Raji (cell line): ENCODE results near the gene GATA6.

ENCODE experiments used
- POLR2A ChIP-seq: IDR thresholded peaks from 2 replicates; pipeline ENCODE4 v1.6.1; 2011; ENCODE audit warnings: low read depth, low read length, control low read depth; ENCODE audit not compliant: insufficient read depth

Gene GATA6

DNA sequence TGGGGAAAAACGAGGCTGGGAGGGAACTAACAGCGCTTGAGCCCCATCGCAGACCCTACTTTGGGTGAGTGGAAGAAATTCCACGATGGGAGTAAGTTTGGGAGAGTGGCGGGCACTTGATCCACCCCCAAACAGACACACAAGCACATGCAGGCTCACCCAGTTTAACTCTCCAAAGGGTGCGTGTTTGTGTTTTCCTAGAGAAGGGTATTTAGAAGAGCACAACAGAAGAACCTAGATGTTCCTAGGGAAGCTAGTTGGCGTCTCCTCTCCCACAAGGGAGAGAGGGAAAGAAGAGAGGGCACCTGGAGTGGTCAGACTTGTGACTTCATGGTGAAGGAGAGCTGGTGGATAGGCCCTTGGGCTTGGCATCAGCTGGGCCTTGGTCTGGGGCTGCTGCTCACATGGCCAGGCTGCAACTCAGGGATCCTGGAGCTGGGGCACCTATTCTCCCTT lies 3.2 kb downstream of the GATA6 start:
- TF ChIP-seq POLR2A = no peak

DNA sequence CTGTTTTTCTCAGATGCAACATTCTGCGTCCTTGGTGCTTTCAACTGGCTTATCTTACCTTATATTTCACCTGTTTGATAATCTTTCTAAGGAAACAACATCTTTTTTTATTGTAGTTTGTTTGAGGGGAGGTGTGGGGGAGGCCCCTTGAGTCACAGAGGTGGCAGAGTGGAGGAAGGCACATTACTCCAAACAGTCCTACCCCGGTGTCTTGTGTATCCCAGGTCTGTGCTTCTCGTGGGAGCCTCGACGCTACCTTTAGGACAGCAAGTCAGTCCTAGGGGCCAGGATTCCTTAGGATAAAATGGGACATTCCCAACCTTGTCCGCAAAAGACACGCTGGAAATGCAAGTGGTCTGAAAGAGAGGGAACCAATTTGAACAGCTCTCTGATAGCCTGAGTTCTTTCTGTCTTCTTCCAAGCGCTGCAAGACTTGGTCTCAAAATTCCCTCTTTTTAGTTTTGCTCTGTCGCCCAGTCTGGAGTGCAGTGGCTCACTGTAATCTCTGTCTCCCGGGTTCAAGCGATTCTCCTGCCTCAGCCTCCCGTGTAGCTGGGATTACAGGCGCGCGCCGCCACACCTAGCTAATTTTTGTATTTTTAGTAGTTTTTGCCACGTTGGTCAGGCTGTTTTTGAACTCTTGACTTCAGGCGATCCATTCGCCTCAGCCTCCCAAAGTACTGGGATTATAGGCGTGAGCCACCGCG lies 4.0 kb downstream of the GATA6 start:
- no peak for TF ChIP-seq POLR2A

DNA sequence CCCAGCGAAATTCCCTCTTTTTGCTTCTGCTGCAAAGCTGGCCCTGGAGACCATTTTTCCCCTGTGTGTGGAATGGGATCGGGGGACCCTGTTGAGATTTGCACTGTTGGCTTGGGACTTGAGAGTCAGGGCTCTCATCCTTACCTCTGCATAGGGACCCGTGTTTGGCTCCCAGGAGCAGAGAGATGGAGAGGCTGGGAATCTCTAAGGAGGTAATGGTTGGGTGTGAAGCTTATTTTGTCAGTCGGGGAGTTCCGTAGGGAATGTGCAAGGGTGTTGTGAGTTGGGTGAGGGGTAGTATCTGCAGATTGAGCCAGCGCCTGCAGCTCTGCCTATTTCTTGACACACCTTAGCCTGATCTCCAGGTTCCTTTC lies 4.5 kb downstream of the GATA6 start:
- TF ChIP-seq POLR2A = no peak

DNA sequence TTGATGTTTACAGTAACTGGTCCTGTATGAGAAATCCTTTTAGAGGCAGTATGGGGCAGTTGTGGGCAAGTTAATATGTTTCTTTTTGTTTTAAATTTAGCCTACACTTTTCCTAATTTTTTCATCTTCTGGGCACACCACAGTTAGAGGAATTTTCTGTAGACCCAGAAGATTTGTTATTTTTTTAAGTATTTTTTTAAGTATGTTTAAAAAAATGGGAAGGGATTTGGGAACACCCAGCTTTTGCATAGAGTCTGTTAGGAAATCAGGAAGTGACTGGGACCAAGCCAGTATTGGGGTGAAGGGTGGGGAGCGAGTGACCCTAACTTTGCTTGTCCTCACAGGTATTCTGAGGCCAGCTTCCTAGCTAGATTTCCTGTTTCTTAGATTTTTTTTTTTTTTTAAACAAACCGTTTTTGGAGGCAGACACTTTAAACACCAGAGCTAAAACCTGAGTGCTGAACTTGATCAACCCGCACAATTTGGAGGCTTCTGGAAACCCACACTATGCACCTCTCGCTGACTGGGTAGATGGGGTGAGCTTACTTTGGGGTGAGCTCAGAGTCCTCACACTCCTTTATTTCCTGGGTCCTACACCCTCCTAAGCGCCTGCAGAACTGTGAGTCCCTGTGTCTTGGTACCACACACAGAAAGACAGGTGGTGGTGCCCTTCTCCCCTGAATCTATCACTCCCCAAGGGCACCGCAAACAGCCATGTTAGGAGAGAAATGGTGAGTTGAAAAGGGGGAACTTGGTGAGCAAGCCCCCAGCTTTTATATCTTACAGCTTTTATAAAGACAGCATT lies 5.2 kb downstream of the GATA6 start:
- TF ChIP-seq POLR2A = no peak

DNA sequence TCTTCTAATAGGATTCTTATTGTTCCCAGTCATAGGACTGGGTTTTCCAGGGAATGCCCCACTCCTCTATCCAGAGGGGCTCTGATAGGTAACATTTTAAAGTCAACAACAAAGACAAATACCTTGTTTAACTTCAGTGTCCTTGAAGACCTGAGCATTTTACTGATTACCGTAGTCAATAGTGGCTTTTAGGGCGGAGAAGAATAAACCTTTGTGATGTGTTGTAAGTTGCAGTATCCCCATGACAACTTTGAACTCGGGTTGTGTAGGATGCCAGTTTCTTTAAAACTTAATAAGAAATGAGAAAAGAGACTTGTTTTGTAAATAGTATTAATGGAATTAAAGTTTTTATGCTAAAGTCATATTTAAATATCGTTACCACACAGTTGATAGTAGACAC lies 6.0 kb downstream of the GATA6 start:
- TF ChIP-seq POLR2A = no peak

DNA sequence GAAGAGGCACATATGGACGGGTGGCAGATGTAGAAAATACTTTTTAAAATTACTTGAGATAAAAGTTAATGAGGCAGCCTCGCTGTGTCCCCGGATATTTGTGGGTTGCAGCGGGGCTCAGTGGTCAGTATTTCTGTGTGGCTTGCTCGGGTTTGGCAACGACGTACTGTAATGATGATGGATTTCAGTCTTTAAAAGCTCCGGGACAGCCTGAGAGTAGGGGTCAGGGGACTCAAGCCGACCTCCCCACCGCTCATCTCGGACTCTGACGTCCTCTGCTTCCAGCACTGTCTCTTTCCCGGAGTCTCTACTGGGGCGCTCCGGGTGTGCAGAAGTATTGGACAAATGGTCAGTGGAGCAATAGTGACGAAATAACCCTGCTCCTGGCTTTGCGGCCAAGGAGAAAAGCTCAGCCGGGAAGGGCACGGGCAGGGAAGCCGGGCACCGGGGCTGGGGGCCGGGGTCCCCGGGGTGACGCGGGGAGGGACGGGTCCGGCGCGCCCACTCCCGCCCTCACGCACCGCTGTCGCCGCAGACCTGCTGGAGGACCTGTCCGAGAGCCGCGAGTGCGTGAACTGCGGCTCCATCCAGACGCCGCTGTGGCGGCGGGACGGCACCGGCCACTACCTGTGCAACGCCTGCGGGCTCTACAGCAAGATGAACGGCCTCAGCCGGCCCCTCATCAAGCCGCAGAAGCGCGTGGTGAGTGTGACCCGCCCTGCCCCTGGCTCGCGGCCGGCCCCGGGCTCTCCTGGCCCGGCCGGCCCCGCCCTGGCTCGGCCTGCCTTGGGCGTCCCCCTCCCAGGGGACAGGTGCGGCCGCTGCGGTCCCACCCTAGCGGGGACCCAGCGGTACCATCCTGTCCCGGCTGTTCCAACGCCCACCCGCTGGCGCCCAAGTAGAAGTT lies 7.3 kb downstream of the GATA6 start:
- TF ChIP-seq POLR2A = no peak

DNA sequence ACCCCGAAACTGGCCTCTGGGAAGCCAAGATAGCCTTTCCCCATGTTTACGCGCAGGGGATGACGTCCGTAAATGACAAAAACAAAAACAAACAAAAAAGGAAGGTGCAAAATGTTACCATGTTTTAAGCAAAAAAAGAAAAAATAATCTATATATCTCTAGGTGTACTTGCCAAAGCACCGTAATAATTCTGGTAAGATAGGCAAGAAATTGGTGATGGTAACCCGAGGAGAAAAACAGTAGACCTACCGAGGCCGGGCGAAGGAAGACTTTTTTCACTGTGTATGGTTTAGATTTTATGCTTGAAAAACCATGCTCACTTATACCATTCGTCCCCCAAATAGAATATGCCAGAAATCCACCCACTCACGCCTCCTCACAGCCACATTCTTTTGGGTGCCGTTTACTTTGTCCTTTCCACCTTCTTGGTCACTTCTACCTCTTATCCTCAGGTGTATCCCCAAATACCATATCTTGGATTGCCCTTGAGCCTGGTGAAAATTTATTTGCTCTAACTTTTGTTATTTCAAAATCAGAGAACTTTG lies 8.0 kb downstream of the GATA6 start:
- no peak for TF ChIP-seq POLR2A

DNA sequence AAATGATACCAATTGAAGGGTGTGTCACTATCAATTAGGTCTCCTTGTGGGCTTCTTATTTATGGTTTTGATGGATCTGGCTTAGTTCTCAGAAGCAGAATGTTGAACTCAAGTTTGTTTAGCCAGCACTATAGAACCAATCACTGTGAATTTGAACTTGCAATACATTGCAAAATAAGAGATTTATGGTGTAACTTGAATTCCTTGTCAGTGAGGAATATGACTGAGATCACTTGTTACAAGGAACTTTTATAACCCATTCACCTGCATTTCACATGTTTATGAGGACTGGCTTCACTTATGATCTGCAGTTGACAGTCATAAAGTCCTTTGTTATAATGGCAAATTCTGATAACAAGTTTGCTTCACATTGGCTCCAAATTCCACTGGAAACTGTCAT lies 9.8 kb downstream of the GATA6 start:
- TF ChIP-seq POLR2A = no peak

DNA sequence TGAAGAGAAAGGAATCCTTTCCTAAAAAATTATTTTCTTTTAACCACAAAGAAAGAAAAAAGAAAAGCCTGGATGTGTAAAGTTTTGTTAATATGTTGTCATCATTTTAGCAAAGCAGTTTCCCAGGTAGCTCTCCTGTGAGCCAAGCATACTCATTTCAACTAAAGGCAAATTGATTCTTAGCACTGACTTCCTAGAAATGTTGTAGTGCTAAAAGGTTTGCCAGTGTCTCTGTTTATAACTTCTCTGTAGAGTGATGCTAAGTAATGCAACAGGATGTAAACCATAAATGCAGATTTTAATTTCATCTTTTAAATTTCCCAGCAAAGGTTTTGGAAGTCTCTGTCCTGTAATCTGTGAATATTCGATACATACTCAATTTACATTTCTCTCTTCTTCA lies 10.2 kb downstream of the GATA6 start:
- no peak for TF ChIP-seq POLR2A

DNA sequence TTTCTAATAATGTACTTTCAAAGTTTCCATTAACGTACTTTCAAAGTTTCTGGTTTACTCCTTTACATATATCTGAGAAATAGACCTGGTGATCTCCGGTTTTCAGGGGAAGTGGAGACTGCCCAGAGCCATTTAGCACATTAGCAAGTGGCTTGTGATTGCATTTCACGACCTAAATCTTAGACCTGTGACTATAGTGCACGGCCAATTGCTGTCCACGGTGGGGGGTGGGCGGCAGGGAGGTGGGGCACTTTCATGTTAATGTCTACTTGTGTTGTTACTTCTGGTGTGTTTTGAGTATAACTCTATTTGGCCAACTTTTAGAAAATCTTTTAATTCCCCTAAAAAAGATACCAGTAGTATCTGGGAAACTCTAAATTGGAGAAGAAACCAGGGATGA lies 11.3 kb downstream of the GATA6 start:
- no peak for TF ChIP-seq POLR2A

DNA sequence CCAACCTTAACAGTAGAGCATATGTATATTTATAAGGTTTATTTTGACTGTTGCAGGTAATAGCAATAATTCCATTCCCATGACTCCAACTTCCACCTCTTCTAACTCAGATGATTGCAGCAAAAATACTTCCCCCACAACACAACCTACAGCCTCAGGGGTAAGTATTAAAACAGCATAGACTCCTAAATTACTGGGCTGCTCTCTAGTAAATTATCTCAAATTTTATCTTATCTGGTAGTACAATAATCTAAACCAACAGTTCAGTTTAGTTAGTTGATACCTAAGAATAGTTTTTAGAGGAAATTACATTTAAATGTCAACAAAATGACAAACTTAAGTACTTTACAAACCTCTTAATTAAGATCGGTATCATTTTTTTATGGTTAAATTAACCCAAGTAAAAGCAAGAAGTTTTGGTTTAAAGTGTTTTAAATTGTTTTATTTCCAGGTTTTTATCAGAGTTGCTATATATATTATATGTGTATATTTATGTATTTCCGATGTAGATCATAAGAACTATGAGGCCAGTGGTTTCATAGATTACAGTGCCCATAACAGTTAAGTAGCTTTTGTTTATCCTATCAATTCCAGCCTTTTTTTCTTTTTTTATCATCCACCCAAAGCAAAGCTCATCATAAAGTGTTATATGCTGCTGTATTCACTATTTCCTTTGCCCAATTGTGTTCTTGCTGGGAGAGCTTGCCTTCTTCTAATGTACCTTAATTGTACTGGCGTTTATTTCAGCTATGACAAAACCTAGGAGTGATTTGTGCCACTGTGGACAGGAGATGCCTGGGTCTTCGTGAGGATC lies 13.7 kb downstream of the GATA6 start:
- TF ChIP-seq POLR2A = no peak

DNA sequence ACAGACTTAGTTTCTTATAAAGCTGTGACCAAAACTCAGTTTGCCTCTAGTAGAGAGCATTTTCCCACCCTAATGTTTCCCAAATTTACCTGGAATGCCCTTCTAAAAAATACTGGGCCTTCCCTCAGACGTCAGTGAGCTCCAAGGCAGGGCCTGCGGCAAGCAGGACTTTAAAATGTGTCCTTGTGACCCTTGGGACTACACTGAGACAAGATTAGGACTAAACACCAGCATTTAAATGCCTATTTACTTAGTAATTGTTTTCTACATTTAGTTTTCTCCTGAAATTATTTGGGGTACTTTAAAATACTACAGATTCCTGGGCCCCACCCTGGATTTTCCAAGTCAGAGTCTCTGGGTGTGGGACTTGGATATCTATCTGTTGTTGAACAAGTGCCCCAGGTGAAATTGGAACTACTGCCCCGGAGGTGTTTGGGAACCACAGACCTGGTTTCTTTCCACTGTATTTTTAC lies 14.3 kb downstream of the GATA6 start:
- TF ChIP-seq POLR2A = no peak

DNA sequence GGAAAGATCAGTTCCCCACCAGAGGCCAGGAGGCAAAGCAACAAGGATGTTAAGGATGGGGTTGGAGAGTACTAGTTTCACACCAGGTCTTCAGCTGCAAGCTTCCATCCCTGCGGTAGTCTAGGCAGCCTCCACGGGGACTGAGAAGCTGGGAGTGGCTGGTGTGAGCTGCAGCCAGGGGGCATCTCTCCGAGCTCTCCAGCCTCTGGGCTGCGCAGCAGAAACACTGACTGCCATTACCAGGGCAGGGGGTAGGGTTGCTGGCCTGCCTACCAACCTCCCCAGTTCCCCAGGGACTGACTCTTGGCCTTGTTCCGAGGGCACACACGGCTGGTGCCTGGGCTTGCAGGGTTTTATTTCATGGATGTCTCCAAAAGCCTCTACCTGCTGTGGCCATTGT lies 15.9 kb downstream of the GATA6 start:
- TF ChIP-seq POLR2A = no peak

DNA sequence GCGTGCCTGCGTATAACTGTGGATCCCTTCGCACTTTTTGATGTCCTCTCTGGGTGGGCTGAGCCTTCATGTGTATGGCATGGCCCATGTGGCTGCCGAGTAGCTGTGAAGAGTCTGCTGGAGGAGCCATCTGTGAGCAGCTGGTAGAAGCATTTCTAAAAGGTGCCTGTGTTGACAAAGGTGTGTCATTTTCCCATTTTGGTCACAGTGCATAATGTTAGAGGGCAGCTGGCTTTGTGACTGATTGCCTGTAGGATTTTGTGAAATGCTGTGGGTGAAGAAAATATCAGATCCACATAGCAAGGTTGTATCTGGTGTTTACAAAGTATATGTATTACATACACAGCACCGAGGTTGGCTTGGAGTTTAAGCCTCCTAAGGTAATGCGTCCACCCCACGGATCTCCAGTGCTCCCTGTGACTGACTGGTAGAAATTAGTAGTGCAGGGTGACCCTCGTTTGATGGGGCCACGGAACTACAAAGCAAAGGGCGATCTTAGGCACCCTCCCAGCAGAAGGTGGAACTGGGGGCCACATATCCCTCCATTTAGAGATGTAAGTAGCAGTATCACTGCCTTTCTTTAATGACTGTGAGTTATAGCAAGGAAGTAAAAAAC lies 16.5 kb downstream of the GATA6 start:
- no peak for TF ChIP-seq POLR2A
